Glutamatergic neuron (in vitro differentiated cells): ENCODE data around the gene ZNF423. TPM values are rescaled to one million over a fixed set of nuclear protein-coding genes. Genes with fewer than 3 reads are reported as not detected.

Experiments
- DNase-seq: peaks from one replicate; pipeline ENCODE4 v3.0.0; 2022
- H3K27ac Mint-ChIP-seq: one replicate; pipeline ENCODE4 v1.8.0; 2020; ENCODE audit warnings: mild to moderate bottlenecking, mixed read lengths, inconsistent platforms; ENCODE audit not compliant: unreplicated experiment
- H3K27me3 Mint-ChIP-seq: one replicate; pipeline ENCODE4 v1.8.0; 2020; ENCODE audit warnings: mild to moderate bottlenecking, moderate library complexity, mixed read lengths, inconsistent platforms; ENCODE audit not compliant: unreplicated experiment
- H3K36me3 Mint-ChIP-seq: one replicate; pipeline ENCODE4 v1.8.0; 2020; ENCODE audit warnings: mild to moderate bottlenecking, mixed read lengths, inconsistent platforms; ENCODE audit not compliant: unreplicated experiment
- H3K4me1 Mint-ChIP-seq: one replicate; pipeline ENCODE4 v1.8.0; 2020; ENCODE audit warnings: mild to moderate bottlenecking, low read depth, mixed read lengths, inconsistent platforms; ENCODE audit not compliant: unreplicated experiment
- H3K4me3 Mint-ChIP-seq: one replicate; pipeline ENCODE4 v1.8.0; 2020; ENCODE audit warnings: mild to moderate bottlenecking, mixed read lengths, inconsistent platforms; ENCODE audit not compliant: unreplicated experiment
- H3K9me3 Mint-ChIP-seq: one replicate; pipeline ENCODE4 v1.8.0; 2020; ENCODE audit warnings: mild to moderate bottlenecking, moderate library complexity, mixed read lengths, inconsistent platforms; ENCODE audit not compliant: unreplicated experiment
- CTCF ChIP-seq: fragments of 200-600 bp; sonication (generic); IDR thresholded peaks from one replicate; pipeline ENCODE4 v1.5.0; 2021; ENCODE audit not compliant: partially characterized antibody, unreplicated experiment
- total RNA-seq: library from RNA; stranded (reverse); fragmentation: NEBNext Ultra II Directional; extraction: Animal tissue kit (Norgen Biotek cat#: 25700); gene quantifications from one replicate; pipeline ENCODE4 v1.2.1, GENCODE V29; 2021; ENCODE audit not compliant: unreplicated experiment

Gene ZNF423
- total RNA-seq, 1 donor from 2014 or later: 149 TPM

- no peaks in the 10 kb centered on the region for H3K36me3 Mint-ChIP-seq
- H3K4me3 Mint-ChIP-seq: no peak overlapping the region
- peaks cover 10% of the 10 kb centered on the region for H3K9me3 Mint-ChIP-seq
- peaks cover 12% of the 10 kb centered on the region for H3K27me3 Mint-ChIP-seq
- no peak for TF ChIP-seq CTCF
- DNase-seq: no peak
- H3K27ac Mint-ChIP-seq: no peak overlapping the region
- H3K4me1 Mint-ChIP-seq: peaks cover 33% of the 10 kb centered on the region
Observed at GRCh38 chr16:49780433-49780832, 75.5 kb downstream of the ZNF423 start.

GRCh38 chr16:49779979-49780378 is 75.9 kb downstream of the ZNF423 start:
- Mint-ChIP-seq H3K36me3 (no peaks in the 10 kb centered on the region), H3K9me3 (peaks cover 11% of the 10 kb centered on the region), H3K4me1 (peaks cover 33% of the 10 kb centered on the region), H3K4me3 (peak overlapping the region; percentile 32), H3K27me3 (peaks cover 12% of the 10 kb centered on the region), H3K27ac (peak overlapping the region; percentile 66)
- DNase-seq: no peak
- TF ChIP-seq CTCF: no peak

DNA sequence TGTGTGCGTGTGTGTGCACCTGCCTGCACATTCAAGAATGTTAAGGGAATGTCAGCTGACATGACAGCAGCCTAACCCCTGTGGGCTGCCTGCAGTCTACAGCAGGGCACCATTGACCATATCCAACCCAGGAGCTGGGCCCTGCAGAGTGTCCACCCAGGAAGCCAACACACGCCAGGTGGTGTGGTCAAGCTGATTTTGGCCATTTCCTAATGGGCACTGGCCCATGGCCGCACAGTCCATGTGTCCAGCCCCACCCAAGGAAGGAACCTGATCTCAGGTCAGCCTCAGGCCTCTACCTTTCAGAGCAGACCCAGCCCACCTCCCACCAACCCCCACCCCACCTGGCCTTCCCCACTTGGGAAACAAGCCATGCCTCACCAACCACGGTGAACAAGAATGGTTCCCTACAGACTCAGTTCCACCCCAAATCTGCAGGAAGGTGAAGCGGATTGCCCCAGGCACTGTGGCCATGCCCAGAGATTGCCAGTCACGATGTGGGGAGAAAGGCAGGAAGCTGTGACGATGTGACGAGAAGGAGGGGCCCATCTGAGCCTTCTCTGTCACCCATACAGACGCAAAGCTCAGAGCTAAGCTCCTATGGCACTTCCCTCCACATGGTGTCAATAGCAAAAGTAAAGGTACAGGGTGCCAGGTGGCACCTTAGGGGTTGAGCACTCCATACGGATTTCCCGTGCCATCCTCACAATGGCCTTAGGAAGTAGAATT is 77.5 kb downstream of the ZNF423 start:
- Mint-ChIP-seq H3K27me3 (peaks cover 14% of the 10 kb centered on the region), H3K4me1 (peaks cover 34% of the 10 kb centered on the region), H3K9me3 (peaks cover 12% of the 10 kb centered on the region), H3K27ac (no peak overlapping the region), H3K36me3 (no peaks in the 10 kb centered on the region), H3K4me3 (no peak overlapping the region)
- DNase-seq: no peak
- no peak for TF ChIP-seq CTCF

DNA sequence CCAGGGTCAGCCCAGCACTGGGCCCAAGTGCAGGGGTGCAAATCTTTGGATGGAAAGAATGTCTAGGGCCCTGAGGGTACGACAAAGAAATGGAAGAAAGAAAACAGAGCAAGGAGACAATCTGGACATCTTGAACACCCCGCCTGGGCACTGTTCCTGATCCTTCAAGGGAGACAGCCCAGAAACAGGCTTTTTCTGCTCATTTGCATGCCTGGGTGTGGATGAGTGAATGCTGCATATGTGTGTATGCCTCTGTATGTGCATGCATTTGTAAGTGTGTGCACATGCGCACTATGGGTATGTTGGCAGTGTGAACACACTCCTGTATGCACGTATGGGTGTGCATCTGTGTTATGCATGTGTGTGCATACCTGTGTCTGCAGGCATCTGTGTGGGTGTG is 79.2 kb downstream of the ZNF423 start:
- peaks cover 12% of the 10 kb centered on the region for H3K9me3 Mint-ChIP-seq
- no peaks in the 10 kb centered on the region for H3K36me3 Mint-ChIP-seq
- no peak for DNase-seq
- H3K27me3 Mint-ChIP-seq: peaks cover 18% of the 10 kb centered on the region
- H3K27ac Mint-ChIP-seq: peak overlapping the region; percentile 87
- no peak for TF ChIP-seq CTCF
- peak overlapping the region; percentile 71 for H3K4me3 Mint-ChIP-seq
- peaks cover 34% of the 10 kb centered on the region for H3K4me1 Mint-ChIP-seq

GRCh38 chr16:49776085-49776595 is 79.8 kb downstream of the ZNF423 start:
- TF ChIP-seq CTCF: no peak
- peaks cover 32% of the 10 kb centered on the region for H3K4me1 Mint-ChIP-seq

More at GRCh38 chr16:49776085-49776595, 79.8 kb downstream of the ZNF423 start:
- H3K36me3 Mint-ChIP-seq: no peaks in the 10 kb centered on the region
- peaks cover 18% of the 10 kb centered on the region for H3K27me3 Mint-ChIP-seq
- H3K9me3 Mint-ChIP-seq: peaks cover 11% of the 10 kb centered on the region
- peak overlapping the region; percentile 7 for H3K4me3 Mint-ChIP-seq
- H3K27ac Mint-ChIP-seq: peak overlapping the region; percentile 9
- DNase-seq: peak; percentile 68
